HUES48 (cell line): Measurements from ENCODE around the gene LEMD1.
"Not testable (repeated sequence)": the region's sequence is repeated elsewhere in the genome, so short reads cannot be mapped to it uniquely, and the experiment has no call there.

Experiments used
- H3K27ac ChIP-seq: one replicate; pipeline ENCODE4 v1.7.0; 2013; ENCODE audit warnings: low read depth, low read length, inconsistent platforms
- H3K27me3 ChIP-seq: 2 replicates; pipeline ENCODE4 v1.6.1; 2013; ENCODE audit warnings: mild to moderate bottlenecking, low read length; ENCODE audit not compliant: control insufficient read depth, insufficient read depth
- H3K36me3 ChIP-seq: 2 replicates; pipeline ENCODE4 v1.6.1; 2013; ENCODE audit warnings: low read length; ENCODE audit not compliant: control insufficient read depth, insufficient read depth
- H3K4me1 ChIP-seq: 2 replicates; pipeline ENCODE4 v1.6.1; 2013; ENCODE audit warnings: mild to moderate bottlenecking, low read length; ENCODE audit not compliant: control insufficient read depth, insufficient read depth
- H3K4me3 ChIP-seq: 2 replicates; pipeline ENCODE4 v1.5.1; 2013; ENCODE audit warnings: mild to moderate bottlenecking, low read depth, low read length
- H3K9ac ChIP-seq: 2 replicates; pipeline ENCODE4 v1.6.1; 2013; ENCODE audit warnings: mild to moderate bottlenecking, low read depth, low read length, moderate library complexity
- H3K9me3 ChIP-seq: 2 replicates; pipeline ENCODE4 v1.6.1; 2013; ENCODE audit warnings: low read length; ENCODE audit not compliant: control insufficient read depth, insufficient read depth

LEMD1 gene

GRCh38 chr1:205365945-205366463 lies 55.9 kb downstream of the LEMD1 start:
- no peaks in the 10 kb centered on the region for H3K27me3 ChIP-seq
- H3K27ac ChIP-seq: no peak overlapping the region
- H3K9ac ChIP-seq: no peak overlapping the region
- H3K4me3 ChIP-seq: no peak overlapping the region
- no peaks in the 10 kb centered on the region for H3K9me3 ChIP-seq
- peaks cover 4% of the 10 kb centered on the region; the same call in 1 of the 2 replicates for H3K4me1 ChIP-seq
- H3K36me3 ChIP-seq: no peaks in the 10 kb centered on the region

- H3K36me3 ChIP-seq, H3K27ac ChIP-seq, H3K4me1 ChIP-seq, H3K9ac ChIP-seq, H3K4me3 ChIP-seq, H3K27me3 ChIP-seq, H3K9me3 ChIP-seq: not testable (repeated sequence)
Observed at GRCh38 chr1:205365086-205365485, 56.8 kb downstream of the LEMD1 start.

- H3K4me1 ChIP-seq: peaks cover 29% of the 10 kb centered on the region
- H3K4me3 ChIP-seq: no peak overlapping the region
- no peaks in the 10 kb centered on the region for H3K9me3 ChIP-seq
- H3K9ac ChIP-seq: no peak overlapping the region
- H3K27me3 ChIP-seq: no peaks in the 10 kb centered on the region
- H3K27ac ChIP-seq: no peak overlapping the region
- no peaks in the 10 kb centered on the region for H3K36me3 ChIP-seq
Observed at GRCh38 chr1:205360891-205361290, 61.0 kb downstream of the LEMD1 start.

GRCh38 chr1:205359771-205360565 lies 61.9 kb downstream of the LEMD1 start:
- Histone ChIP-seq H3K27ac (no peak overlapping the region), H3K9ac (no peak overlapping the region), H3K4me1 (peaks cover 36% of the 10 kb centered on the region), H3K4me3 (no peak overlapping the region), H3K36me3 (no peaks in the 10 kb centered on the region), H3K27me3 (no peaks in the 10 kb centered on the region), H3K9me3 (no peaks in the 10 kb centered on the region)

- Histone ChIP-seq H3K4me1 (peaks cover 47% of the 10 kb centered on the region), H3K4me3 (no peak overlapping the region), H3K27ac (no peak overlapping the region), H3K36me3 (no peaks in the 10 kb centered on the region), H3K27me3 (no peaks in the 10 kb centered on the region), H3K9ac (no peak overlapping the region), H3K9me3 (no peaks in the 10 kb centered on the region)
Observed at GRCh38 chr1:205358579-205358978, 63.3 kb downstream of the LEMD1 start.

- Histone ChIP-seq H3K9ac (no peak overlapping the region), H3K9me3 (no peaks in the 10 kb centered on the region), H3K27ac (no peak overlapping the region), H3K36me3 (no peaks in the 10 kb centered on the region), H3K4me1 (peaks cover 51% of the 10 kb centered on the region), H3K27me3 (no peaks in the 10 kb centered on the region), H3K4me3 (no peak overlapping the region)
Observed at GRCh38 chr1:205357567-205357966, 64.3 kb downstream of the LEMD1 start.

GRCh38 chr1:205356440-205357139 lies 65.3 kb downstream of the LEMD1 start, which contains the start of gene KLHDC8A:
Gene KLHDC8A (minus strand): TSS chr1:205356922. CDS start chr1:205343604, 13,318 bp downstream.
- Histone ChIP-seq H3K27me3 (no peaks in the 10 kb centered on the region), H3K9ac (no peak within 1 kb of the TSS), H3K4me3 (no peak within 1 kb of the TSS), H3K36me3 (no peaks in the 10 kb centered on the region), H3K27ac (peak within 1 kb of the TSS; percentile 15), H3K9me3 (no peaks in the 10 kb centered on the region), H3K4me1 (peaks cover 59% of the 10 kb centered on the region)

GRCh38 chr1:205355075-205355453 lies 66.8 kb downstream of the LEMD1 start:
- Histone ChIP-seq H3K36me3 (no peaks in the 10 kb centered on the region), H3K9me3 (no peaks in the 10 kb centered on the region), H3K9ac (no peak overlapping the region), H3K4me1 (peaks cover 68% of the 10 kb centered on the region), H3K27ac (peak overlapping the region; percentile 11), H3K27me3 (no peaks in the 10 kb centered on the region), H3K4me3 (no peak overlapping the region)

GRCh38 chr1:205354259-205355074 lies 67.4 kb downstream of the LEMD1 start:
- H3K36me3 ChIP-seq: no peaks in the 10 kb centered on the region
- H3K9me3 ChIP-seq: no peaks in the 10 kb centered on the region
- H3K4me1 ChIP-seq: peaks cover 69% of the 10 kb centered on the region
- no peak overlapping the region for H3K4me3 ChIP-seq
- H3K27ac ChIP-seq: peak overlapping the region; percentile 11
- H3K9ac ChIP-seq: no peak overlapping the region
- no peaks in the 10 kb centered on the region for H3K27me3 ChIP-seq

- H3K9me3 ChIP-seq: no peaks in the 10 kb centered on the region
- no peaks in the 10 kb centered on the region for H3K36me3 ChIP-seq
- H3K4me1 ChIP-seq: peaks cover 76% of the 10 kb centered on the region
- H3K27ac ChIP-seq: peak overlapping the region; percentile 1
- H3K4me3 ChIP-seq: no peak overlapping the region
- no peaks in the 10 kb centered on the region for H3K27me3 ChIP-seq
- no peak overlapping the region for H3K9ac ChIP-seq
Observed at GRCh38 chr1:205353612-205354011, 68.2 kb downstream of the LEMD1 start.
